GM19099 (cell line): ENCODE data around the gene GRPR.

Source experiments
- POLR2A ChIP-seq: IDR thresholded peaks from 3 replicates; pipeline ENCODE4 v1.6.1; 2011; ENCODE audit warnings: low read depth; ENCODE audit not compliant: insufficient read length; ENCODE audit errors: extremely low read depth

Gene GRPR

DNA sequence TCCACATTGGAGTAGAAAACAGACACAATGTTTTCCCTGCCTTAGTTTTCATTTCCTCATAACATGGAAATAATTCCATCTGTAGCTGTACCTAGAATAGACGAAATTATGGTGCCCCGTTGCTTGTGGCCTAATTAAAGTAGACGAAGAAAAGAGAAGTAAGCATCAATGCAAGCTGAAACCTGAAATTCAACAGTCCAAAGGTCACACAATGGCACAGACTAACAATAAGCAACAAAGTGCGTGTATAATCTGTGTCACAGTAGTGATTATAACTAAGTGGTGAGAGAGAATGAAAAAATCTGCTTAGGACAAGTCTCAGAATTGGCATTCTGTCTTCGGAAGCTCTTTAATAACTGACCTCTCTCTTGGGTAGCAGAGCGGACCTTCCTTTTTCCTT is 68.2 kb downstream of the GRPR start:
- no peak for TF ChIP-seq POLR2A

DNA sequence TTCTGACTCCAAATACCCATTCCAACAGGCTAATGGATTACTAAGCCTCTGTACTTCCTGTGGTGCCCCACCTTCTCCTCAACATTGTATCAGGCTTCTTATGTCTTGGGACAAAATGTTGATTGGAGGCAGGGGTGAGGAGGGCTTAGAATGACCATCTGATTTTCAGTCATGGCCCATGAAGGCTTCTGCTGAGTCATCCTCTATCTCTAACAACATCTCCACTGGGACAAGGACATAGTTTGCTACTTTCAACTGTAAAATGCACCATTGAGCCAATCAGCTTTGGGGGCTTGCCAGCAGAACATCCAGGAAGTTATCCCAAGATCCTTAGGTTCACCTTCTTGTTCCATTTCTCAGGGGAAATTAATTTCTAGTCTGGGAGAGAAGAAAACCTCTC is 73.5 kb downstream of the GRPR start:
- TF ChIP-seq POLR2A, result no peak

DNA sequence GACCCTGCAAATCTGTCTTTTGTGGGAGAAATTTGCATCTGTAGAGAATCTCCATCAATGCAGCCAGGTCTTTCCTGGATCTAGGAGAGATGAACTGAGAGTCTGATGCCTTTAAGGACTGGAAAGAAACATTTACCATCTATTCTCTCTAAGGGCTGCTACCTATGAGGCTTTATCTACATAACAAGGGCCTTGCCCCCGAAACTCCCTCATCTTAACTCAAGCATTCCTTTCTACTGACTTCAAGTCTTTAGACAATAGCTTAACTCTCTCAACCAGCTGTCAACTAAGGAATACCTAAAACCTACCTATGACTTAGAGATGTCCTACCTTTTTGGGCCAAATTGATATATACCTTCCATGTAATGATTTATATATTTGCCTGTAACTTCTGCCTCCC is 76.0 kb downstream of the GRPR start:
- no peak for TF ChIP-seq POLR2A

DNA sequence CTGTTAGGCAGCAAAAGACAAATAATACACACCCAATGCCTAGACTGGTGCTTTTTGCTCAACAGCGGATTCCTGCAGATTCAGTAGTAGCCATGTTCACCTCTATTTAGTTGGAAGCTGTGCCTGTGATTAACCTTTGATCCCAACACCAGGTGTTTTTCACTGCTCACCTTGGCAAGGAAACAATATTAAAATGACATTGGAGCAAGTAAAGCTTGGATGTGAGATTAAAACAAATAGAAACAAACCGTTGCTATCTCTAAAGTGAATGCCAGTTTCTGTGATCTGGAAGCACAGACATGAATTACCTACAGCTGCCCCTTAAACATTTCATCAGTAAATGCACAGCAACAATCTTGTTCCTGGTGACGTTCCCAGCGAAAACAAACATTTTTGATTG is 79.6 kb downstream of the GRPR start:
- TF ChIP-seq POLR2A, result no peak
